Measurements from ENCODE around the gene NEK5.

Gene NEK5

DNA sequence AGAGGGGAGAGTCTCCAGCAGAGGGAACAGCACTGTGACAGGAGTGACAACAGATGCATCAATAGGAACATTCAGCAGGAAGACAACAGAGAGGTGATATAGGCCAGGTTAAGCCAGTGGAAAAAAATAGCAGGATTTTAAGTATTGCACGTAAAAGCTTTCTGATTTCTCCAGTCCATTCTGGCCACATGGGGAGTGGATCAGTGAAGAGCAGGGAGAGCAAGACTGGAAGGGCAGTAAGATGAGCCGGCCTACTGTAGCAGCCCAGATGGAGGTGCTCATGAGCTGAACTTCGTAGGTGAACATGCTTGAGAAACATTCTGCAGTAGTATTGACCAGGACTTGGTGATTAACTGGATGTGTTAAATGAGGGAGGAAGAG lies 102.6 kb downstream of the NEK5 start:
- POLR2A ChIA-PET, result no interaction called here
- no peak overlapping the region for H3K4me3 ChIP-seq (ENCODE audit: low read depth, low read length)
- TF ChIP-seq, protein P1, sequence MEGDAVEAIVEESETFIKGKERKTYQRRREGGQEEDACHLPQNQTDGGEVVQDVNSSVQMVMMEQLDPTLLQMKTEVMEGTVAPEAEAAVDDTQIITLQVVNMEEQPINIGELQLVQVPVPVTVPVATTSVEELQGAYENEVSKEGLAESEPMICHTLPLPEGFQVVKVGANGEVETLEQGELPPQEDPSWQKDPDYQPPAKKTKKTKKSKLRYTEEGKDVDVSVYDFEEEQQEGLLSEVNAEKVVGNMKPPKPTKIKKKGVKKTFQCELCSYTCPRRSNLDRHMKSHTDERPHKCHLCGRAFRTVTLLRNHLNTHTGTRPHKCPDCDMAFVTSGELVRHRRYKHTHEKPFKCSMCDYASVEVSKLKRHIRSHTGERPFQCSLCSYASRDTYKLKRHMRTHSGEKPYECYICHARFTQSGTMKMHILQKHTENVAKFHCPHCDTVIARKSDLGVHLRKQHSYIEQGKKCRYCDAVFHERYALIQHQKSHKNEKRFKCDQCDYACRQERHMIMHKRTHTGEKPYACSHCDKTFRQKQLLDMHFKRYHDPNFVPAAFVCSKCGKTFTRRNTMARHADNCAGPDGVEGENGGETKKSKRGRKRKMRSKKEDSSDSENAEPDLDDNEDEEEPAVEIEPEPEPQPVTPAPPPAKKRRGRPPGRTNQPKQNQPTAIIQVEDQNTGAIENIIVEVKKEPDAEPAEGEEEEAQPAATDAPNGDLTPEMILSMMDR (IDR thresholded peaks at IDR 0.05; ENCODE audit: insufficient read depth, low read length, missing control alignments), result no peak
- no peak for DNase-seq (ENCODE audit: low read depth, low spot score)
- CTCF ChIA-PET, result no interaction called here

DNA sequence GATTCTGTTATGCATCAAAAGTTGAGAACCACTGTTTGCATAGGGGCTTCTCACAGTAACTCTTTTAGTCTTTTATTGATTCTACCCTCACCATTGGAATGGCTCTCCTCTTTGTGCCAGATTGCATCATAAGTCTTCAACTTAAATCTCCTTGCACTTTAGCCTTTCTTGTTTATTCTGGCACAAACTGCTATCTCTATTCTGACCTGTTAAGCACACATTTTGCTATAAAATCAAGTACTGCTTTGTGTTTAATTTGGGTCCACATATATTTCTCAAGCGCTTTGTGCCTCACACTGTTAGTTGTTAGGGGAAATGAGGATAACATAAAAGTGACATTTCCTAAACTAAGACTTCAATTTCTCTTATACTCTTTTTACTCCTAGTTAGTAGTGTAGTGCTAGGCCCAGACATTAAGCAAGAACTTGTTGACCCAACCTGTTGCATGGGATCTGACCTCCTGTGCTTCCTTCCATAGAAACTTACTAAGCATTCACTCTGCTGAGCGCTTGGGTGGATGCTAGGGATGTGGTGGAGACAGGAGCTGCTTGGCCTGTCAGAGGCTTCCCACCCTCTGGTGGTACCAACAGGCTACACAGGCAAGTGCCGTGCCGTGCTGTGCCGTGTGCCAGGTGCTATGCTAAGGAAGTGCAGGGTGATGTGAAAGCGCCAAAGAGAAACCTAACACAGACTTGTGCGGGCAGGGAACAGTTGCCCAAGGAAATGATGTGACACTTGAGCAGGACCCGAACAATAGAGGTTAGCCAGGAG lies 103.2 kb downstream of the NEK5 start:
- ChIA-PET CTCF (no interaction called here), POLR2A (no interaction called here)
- DNase-seq (ENCODE audit: low read depth, low spot score), result no peak
- H3K4me3 ChIP-seq (ENCODE audit: low read depth, low read length), result no peak overlapping the region
- TF ChIP-seq, protein P1 (IDR thresholded peaks at IDR 0.05; ENCODE audit: insufficient read depth, low read length, missing control alignments), result no peak

- no peak within 1 kb of the TSS for H3K4me3 ChIP-seq (ENCODE audit: low read depth, low read length)
- DNase-seq (ENCODE audit: low read depth, low spot score), result no peak
- ChIA-PET CTCF (no interaction called here), POLR2A (no interaction called here)
- TF ChIP-seq, protein P1 (IDR thresholded peaks at IDR 0.05; ENCODE audit: insufficient read depth, low read length, missing control alignments), result no peak
Observed at GRCh38 chr13:52024481-52024880, 104.4 kb downstream of the NEK5 start, which contains the start of gene UTP14C. Gene UTP14C (plus strand): TSS chr13:52024691. CDS start chr13:52028805, 4,114 bp downstream.

GRCh38 chr13:52022356-52022755 lies 106.5 kb downstream of the NEK5 start:
- TF ChIP-seq, protein P1 (IDR thresholded peaks at IDR 0.05; ENCODE audit: insufficient read depth, low read length, missing control alignments), result no peak

GRCh38 chr13:52020191-52020590 lies 108.7 kb downstream of the NEK5 start:
- POLR2A ChIA-PET, result no interaction called here
- H3K4me3 ChIP-seq (ENCODE audit: low read depth, low read length), result no peak overlapping the region
- CTCF ChIA-PET, result no interaction called here
- TF ChIP-seq, protein P1 (IDR thresholded peaks at IDR 0.05; ENCODE audit: insufficient read depth, low read length, missing control alignments), result no peak
- DNase-seq (ENCODE audit: low read depth, low spot score), result no peak

More at GRCh38 chr13:52022356-52022755, 106.5 kb downstream of the NEK5 start:
- H3K4me3 ChIP-seq (ENCODE audit: low read depth, low read length), result no peak overlapping the region
- ChIA-PET POLR2A (no interaction called here), CTCF (no interaction called here)
- no peak for DNase-seq (ENCODE audit: low read depth, low spot score)

GRCh38 chr13:52016296-52016695 lies 112.6 kb downstream of the NEK5 start:
- ChIA-PET CTCF (no interaction called here), POLR2A (no interaction called here)
- TF ChIP-seq, protein P1 (IDR thresholded peaks at IDR 0.05; ENCODE audit: insufficient read depth, low read length, missing control alignments), result no peak
- no peak overlapping the region for H3K4me3 ChIP-seq (ENCODE audit: low read depth, low read length)
- DNase-seq (ENCODE audit: low read depth, low spot score), result no peak
